HFFc6 (cell line): ENCODE data around the gene MEST. TPM values are rescaled to one million over a fixed set of nuclear protein-coding genes. Genes with fewer than 3 reads are reported as not detected.

Experiments used
- DNase-seq: peaks from one replicate; pipeline ENCODE4 v3.0.0-alpha.2; 2018
- H3K27ac Mint-ChIP-seq: 2 replicates; pipeline ENCODE4 v1.8.0; 2020; ENCODE audit warnings: mild to moderate bottlenecking, mixed read lengths
- H3K27me3 Mint-ChIP-seq: 2 replicates; pipeline ENCODE4 v1.8.0; 2021; ENCODE audit warnings: mild to moderate bottlenecking, moderate library complexity, mixed read lengths; ENCODE audit not compliant: insufficient read depth
- H3K36me3 Mint-ChIP-seq: 2 replicates; pipeline ENCODE4 v1.8.0; 2021; ENCODE audit warnings: low read depth, mixed read lengths
- H3K4me1 Mint-ChIP-seq: 2 replicates; pipeline ENCODE4 v1.8.0; 2020; ENCODE audit warnings: low read depth, mixed read lengths
- H3K4me3 Mint-ChIP-seq: 2 replicates; pipeline ENCODE4 v1.8.0; 2020; ENCODE audit warnings: mild to moderate bottlenecking, moderate library complexity, mixed read lengths
- H3K9me3 Mint-ChIP-seq: 2 replicates; pipeline ENCODE4 v1.8.0; 2020; ENCODE audit warnings: mild to moderate bottlenecking, mixed read lengths
- total RNA-seq, 6 experiments: library from RNA; stranded (reverse); fragmentation: NEBNext Ultra II Directional; extraction: Animal tissue kit (Norgen Biotek cat#: 25700); gene quantifications; 2 replicates in 1 of 6; 3 replicates in 5 of 6; pipeline ENCODE4 v1.2.3, GENCODE V29; 2021
- TF ChIP-seq, protein P1 (sequence below): fragments of 200-600 bp; sonication (generic); IDR thresholded peaks from 2 replicates; pipeline ENCODE4 v1.5.0; 2021; ENCODE audit warnings: antibody characterized with exemption, mild to moderate bottlenecking

The MEST gene
- total RNA-seq, 6 experiments from 2014 or later, result 0.28 to 3.7 (median 2.1) TPM

DNA sequence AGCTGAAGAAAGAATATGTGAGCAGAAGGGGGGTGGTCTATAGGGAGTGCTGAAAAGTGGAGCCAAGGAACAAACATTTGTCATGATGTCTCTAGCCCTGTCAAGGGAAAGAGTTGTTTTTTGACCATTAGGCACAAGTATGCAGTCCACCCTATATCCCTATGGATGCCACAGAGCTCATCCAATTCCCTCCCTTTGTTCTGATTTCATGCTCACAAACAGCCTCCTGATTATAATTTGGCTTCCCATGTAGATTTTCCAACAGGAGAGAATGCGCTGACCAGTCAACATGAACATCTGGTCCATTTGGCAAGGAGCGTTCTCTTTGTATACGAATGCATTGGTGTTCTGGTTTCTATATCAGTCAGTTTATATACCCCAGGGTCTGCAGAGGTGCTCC lies 38.9 kb upstream of the MEST start:
- DNase-seq, result no peak
- Mint-ChIP-seq H3K36me3 (peaks cover 7% of the 10 kb centered on the region), H3K4me1 (no peaks in the 10 kb centered on the region), H3K4me3 (no peak overlapping the region), H3K9me3 (peaks cover 7% of the 10 kb centered on the region), H3K27ac (no peak overlapping the region), H3K27me3 (peaks cover 5% of the 10 kb centered on the region)
- TF ChIP-seq, protein P1, sequence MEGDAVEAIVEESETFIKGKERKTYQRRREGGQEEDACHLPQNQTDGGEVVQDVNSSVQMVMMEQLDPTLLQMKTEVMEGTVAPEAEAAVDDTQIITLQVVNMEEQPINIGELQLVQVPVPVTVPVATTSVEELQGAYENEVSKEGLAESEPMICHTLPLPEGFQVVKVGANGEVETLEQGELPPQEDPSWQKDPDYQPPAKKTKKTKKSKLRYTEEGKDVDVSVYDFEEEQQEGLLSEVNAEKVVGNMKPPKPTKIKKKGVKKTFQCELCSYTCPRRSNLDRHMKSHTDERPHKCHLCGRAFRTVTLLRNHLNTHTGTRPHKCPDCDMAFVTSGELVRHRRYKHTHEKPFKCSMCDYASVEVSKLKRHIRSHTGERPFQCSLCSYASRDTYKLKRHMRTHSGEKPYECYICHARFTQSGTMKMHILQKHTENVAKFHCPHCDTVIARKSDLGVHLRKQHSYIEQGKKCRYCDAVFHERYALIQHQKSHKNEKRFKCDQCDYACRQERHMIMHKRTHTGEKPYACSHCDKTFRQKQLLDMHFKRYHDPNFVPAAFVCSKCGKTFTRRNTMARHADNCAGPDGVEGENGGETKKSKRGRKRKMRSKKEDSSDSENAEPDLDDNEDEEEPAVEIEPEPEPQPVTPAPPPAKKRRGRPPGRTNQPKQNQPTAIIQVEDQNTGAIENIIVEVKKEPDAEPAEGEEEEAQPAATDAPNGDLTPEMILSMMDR, result no peak

DNA sequence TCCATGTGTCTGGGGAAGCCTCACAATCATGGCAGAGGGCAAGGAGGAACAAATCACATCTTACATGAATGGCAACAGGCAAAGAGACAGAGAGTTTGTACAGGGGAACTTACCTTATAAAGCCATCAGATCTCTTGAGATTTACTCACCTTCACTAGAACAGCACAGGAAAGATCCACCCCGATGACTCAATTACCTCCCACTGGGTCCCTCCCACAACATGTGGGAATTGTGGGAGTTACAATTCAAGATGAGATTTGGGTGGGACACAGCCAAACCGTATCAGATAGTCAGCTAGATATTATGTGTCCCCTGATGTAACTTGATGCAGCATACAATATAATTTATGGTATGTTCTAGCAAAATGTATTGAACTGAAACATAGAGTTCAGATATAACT lies 36.9 kb upstream of the MEST start:
- DNase-seq, result no peak
- Mint-ChIP-seq H3K27ac (no peak overlapping the region), H3K9me3 (peaks cover 20% of the 10 kb centered on the region), H3K4me3 (no peak overlapping the region), H3K36me3 (peaks cover 6% of the 10 kb centered on the region; the same call in 1 of the 2 replicates), H3K4me1 (no peaks in the 10 kb centered on the region), H3K27me3 (peaks cover 10% of the 10 kb centered on the region)
- TF ChIP-seq, protein P1, result no peak

DNA sequence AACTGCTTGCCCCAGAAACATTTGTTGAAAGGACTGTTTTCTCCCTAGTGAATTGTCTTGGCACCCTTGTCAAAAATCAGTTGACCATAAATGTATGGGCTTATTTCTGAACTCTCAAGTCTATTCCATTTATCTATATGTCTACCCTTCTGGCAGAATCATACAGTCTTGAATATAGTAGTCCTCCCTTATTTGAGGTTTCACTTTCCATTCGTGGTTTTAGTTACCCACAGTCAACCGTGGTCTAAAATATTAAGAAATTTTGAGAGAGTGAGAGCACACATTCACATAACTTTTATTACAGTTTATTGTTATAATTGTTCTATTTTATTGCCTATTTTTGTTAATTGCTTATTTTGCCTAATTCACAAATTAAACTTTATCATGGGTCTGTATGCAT lies 33.6 kb upstream of the MEST start:
- no peak overlapping the region for H3K4me3 Mint-ChIP-seq
- H3K27me3 Mint-ChIP-seq, result peaks cover 22% of the 10 kb centered on the region
- DNase-seq, result no peak
- peaks cover 21% of the 10 kb centered on the region for H3K9me3 Mint-ChIP-seq
- H3K36me3 Mint-ChIP-seq, result peaks cover 6% of the 10 kb centered on the region; the same call in 1 of the 2 replicates
- H3K4me1 Mint-ChIP-seq, result no peaks in the 10 kb centered on the region
- TF ChIP-seq, protein P1, result no peak
- no peak overlapping the region for H3K27ac Mint-ChIP-seq

DNA sequence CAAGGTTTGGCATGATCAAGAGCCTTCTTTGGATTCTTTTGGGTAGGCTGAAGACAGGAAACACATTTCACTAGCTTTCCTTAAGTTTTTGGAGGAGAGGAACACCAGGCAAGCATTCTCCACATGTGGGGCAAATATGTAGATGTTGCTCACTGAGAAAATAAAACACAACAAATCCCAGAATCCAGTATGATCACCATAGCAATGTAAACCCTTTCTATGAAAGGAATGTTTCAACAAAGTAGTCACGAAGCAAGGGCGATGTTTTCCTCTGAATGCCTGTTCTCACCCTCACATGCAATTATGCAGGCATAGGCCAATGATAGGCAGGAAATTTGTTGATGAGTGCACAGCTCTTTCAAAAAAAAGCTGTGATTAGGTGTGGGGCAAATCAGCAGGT lies 30.6 kb upstream of the MEST start:
- TF ChIP-seq, protein P1, result no peak
- Mint-ChIP-seq H3K9me3 (peaks cover 21% of the 10 kb centered on the region), H3K27me3 (peaks cover 34% of the 10 kb centered on the region), H3K4me1 (no peaks in the 10 kb centered on the region), H3K4me3 (no peak overlapping the region), H3K36me3 (peaks cover 6% of the 10 kb centered on the region; the same call in 1 of the 2 replicates), H3K27ac (no peak overlapping the region; the same call in 1 of the 2 replicates)
- DNase-seq, result no peak

DNA sequence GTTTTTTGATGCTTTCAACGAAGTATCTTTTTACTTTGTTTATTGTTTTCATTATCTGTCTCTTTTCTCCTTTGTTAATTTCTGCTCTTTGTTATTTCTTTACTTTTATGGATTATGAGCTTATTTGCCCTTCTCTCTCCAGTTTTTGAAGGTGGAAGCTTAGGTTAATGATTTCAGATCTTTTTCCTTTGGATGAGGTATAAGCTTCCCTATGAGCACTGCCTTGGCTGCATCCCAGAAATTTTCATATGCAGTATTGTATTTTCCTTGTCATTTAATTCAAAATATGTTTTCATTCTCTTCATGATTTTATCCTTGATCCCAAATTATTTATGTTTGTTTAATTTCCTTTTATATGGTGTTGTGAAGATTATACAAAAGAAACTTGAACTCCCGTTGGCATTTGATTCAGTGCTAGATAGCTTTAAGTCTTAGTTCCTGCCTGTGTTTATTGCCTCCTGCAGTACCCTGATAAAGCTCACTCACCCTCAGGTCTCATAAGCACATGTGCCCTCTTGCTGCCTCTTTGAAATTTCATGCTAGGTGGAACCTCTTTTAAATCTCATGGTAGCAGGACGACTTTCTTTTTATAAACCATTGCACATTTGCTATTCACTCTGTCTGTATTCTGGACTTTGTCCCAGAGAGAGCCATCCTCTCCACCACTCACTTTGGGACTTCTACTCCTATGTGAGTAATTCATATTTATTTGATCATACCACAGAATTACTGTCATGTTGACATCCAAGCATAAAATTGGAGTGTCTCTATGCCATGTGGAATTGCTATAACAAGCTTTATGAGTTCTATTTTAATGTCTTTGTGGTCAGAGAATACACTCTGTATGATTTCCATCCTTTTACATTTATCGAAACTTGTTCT lies 28.1 kb upstream of the MEST start:
- no peak for DNase-seq
- Mint-ChIP-seq H3K4me1 (no peaks in the 10 kb centered on the region), H3K27me3 (peaks cover 38% of the 10 kb centered on the region), H3K9me3 (peaks cover 12% of the 10 kb centered on the region), H3K4me3 (no peak overlapping the region), H3K36me3 (peaks cover 5% of the 10 kb centered on the region; the same call in 1 of the 2 replicates), H3K27ac (no peak overlapping the region)
- TF ChIP-seq, protein P1, result no peak
